Stimulated activated CD4-positive, alpha-beta T cell treated with anti-CD3 and anti-CD28 coated beads, Interleukin-4, amount 100 ng/mL, for 1 hour (primary cell): Measurements from ENCODE around the gene KAZALD1.
"Not testable (repeated sequence)": the region's sequence is repeated elsewhere in the genome, so short reads cannot be mapped to it uniquely, and the experiment has no call there.

ENCODE experiments used
- DNase-seq: peaks from one replicate; pipeline ENCODE4 v3.0.0-alpha.2; 2020

KAZALD1 gene

DNA sequence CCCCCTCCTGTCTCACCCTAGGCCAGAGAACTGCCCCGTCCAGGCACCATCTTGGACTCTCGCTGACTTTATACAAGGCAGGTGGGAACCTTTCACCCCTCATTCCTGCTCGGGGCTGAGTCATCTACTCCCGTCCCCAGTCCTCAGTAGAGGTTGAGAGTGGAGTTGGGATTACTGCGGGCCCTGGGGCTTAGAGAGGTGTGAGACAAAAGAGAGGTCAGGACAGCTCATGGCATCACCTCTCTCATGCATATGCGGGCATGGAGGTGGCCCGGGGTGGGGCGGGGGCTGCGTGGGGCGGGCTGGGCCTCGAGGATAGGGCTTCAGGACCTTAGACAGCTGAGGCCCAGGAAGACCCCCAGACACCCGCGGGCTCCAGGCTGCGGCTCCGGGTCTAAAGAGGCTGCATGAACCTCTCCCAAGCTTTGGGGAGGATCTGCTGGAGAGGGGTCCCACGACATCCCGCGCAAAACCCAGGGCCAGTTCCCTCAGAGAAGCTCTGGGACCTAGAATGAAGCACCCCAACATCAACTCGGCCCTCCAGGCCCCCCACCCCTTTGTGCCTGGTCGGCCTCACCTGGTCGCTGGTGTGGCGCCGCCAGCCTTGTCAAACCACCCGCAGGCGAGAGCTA is 31.2 kb upstream of the KAZALD1 start:
- DNase-seq, result no peak

DNA sequence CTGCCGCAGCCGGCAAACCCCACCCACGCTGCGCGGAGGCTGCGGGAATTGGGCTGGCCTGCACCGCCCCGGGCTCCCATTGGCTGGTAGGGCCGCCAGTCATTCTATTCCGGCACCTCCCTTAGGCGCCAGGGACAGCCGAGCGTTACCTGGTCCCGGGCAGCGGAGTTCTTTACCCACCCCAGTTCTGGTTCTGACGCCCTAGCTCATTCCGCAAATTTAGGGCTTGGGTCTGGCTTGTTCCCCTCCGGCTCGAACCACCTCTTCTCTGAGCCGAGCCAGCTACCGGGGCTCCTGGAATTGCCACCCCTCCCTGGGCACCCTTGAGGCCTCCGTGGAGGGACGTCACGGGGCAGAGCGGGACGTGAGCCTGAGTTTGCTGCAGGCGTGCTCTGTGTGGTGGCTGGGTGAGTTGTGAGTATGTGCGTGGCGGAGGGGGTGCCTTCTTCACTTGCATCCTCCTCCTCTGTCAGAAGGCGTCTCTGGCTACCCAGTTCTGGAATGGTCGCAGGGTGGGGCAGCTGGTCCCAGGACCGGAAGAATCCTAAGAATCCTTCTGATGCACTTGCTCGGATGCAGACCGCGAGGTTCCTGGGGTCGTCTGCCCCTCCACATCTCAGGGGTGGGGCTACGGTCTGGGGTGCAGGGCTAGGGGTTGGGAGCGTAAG is 30.5 kb upstream of the KAZALD1 start, which contains the start of the genes PDZD7 and SFXN3:
Gene PDZD7 (minus strand): TSS at position 2 of the 668 bp plus-strand sequence. CDS start 910 bp downstream, outside the sequence.
Gene SFXN3 (plus strand): TSS at position 107 of the 668 bp plus-strand sequence. CDS start 3,461 bp downstream, outside the sequence.
- peak; percentile 99 for DNase-seq

DNA sequence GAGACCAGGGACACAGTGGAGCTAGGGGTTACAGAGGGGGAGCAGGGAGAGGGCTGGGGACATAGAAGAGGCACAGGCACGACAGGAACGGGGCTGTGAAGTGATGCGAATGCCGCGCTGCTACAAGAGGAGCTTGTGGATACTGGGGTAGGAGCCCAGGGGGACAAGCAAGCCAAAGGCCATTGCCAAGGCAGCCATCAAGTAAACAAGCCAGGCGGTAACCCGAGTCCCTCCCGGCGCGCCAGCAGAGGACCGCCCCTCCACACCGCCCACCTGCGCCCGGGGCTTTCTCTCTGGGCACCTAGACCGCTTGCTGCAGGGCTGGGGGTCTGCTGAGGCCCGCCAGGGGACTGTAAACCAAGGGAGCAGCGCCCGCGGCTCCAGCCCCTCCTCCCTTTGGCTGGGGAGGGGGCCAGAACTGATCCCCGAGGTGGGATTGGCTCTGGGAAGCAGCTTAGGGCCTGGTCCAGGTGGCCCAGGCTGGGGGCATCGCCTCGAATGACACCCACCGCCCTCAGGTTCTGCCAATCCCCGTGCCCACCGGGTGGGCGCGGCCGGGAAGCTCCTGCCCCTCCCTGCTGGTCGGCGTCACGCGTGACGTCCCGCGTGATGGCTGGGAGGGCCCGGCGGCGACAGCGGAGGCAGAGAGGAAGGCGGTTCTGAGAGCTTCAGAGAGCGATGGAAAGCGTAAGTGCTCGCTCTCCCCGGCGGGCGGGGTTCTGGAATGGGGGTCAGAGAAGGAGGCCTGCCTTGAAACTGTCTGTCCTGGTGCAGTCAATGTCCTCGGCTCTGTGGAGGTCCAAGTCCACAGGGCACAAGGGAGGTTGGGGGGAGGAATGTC is 29.8 kb upstream of the KAZALD1 start:
- peak; percentile 74 for DNase-seq

DNA sequence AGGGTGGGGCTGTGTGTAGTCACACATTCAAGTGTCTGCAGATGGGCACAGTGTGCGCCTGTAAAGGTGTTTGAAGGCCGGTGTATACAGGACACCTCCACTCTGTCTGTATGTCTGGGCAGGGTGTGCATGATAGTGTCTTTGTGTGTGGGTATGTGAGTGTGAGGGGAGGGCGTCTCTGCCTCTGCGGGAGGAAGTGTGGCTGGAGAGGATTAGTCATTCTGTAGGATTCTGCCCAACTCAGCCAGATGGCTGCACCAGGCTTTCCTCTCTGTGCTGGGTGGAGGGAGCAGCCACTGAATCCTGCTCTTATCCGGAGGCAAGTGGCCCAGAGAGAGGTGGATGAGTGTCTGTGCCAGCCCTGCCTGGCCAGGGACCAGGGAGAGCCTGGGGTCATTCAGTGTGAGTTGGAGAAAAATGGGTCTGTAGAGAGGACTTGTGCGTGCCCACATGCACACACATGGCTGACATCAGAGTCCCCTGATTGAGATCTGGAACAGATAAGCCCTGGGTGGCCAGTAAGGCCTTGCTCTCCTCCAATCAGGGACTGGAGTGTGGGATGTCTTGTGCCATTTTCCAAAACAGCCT is 29.1 kb upstream of the KAZALD1 start:
- peak; percentile 38 for DNase-seq

DNA sequence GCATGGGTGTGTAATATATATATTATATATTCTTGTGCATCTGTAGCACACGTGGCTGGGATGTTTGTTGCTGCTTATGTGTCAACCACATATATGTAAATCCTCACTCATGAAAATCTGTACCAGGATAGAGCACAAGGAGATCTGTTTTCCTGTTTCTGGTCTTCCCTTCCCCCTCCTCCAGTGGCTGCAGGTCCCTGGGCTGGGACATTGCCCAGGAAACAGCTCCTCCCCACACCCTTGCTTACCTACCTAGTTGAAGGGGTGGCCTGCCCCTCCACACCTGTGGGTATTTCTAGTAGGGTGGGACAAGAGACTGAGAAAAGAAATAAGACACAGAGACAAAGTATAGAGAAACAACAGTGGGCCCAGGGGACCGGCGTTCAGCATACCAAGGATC is 28.5 kb upstream of the KAZALD1 start:
- DNase-seq, result no peak

DNA sequence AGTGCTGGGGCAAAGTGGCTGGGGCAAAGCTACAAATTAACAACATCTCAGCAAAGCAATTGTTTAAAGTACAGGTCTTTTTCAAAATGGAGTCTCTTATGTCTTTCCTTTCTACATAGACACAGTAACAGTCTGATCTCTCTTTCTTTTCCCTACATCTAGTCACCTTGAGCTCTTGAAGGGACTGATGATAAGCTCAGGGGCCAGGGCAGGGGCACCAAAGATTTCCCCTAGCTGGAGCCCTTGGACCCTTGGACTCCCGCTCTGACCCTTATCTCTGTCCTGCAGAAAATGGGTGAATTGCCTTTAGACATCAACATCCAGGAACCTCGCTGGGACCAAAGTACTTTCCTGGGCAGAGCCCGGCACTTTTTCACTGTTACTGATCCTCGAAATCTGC is 27.4 kb upstream of the KAZALD1 start:
- not testable (repeated sequence) for DNase-seq

DNA sequence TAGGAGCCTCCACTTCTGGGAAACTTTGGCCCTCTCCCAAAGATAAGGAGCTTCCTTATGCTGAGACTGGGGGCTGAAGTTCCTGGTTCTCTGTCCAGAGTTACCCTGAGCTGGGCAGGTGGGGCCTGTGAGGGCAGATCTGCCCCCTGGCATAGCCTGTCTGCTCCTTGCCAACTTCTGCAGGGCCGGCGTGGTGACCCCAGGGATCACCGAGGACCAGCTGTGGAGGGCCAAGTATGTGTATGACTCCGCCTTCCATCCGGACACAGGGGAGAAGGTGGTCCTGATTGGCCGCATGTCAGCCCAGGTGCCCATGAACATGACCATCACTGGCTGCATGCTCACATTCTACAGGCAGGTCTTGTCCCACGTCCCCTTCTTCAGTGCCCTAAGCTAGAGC is 26.5 kb upstream of the KAZALD1 start:
- DNase-seq, result no peak

DNA sequence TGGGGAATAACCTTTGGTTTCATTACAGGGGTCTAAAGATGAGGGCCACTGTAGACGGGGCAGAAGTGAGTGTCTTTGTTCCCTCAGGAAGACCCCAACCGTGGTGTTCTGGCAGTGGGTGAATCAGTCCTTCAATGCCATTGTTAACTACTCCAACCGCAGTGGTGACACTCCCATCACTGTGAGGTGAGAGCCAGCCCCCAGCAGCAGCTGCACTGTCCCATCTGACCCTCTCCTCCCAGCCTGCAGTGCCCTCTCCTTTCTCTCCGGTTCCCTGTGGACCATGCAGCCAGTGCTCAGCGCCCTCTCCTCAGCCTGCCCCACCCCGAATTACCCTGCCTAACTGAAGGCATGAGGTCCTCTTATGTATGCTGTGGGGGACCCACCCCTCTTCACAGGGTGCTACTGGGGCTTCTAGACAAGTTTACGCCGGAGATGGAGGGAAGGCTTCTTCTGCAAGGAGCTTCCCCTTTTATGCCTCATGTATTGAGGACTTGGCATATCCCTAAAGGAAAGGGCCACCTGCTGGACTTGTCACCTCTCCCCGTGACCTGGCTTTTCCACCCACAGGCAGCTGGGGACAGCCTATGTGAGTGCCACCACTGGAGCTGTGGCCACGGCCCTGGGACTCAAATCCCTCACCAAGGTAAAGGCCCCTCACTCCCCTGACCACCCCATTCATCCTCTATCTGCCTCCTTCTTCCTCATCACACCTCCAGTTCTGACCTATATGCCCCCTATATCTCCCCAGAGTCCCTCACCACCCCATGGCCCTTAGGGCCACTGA is 25.7 kb upstream of the KAZALD1 start:
- no peak for DNase-seq

DNA sequence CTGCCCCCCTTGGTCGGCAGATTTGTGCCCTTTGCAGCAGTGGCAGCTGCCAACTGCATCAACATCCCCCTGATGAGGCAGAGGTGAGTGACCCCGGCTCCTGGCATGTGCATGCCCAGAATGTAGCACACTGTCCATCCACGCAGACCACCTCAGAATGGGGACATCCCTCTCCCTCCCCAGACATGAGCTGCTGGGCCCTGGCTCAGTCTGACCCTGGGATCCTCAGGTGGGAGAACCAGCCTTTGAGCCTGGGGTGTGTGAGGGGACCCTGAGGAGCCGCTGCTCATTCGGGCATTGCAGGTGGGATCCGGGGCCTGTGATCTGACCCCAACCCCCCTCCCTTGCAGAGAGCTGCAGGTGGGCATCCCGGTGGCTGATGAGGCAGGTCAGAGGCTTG is 25.1 kb upstream of the KAZALD1 start:
- no peak for DNase-seq

DNA sequence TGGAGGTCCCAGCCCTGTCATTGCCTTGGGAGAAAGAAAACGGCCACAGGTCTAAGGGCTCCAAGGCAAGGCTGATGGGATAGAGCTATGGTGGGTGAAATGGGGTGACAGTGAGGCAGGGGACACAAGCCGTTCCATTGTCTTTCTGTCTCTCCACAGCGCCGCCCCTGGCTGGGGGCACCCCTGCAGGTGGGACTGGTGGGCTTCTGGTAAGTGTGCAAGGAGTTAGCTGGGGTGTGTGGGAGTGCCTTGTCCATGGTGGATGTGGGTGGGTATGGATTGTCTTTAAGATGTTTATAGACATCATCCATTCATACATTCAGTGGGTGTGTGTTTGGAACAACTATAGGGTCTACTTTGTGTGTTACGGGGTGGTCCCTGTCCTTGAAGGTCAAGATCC is 23.3 kb upstream of the KAZALD1 start:
- no peak for DNase-seq

DNA sequence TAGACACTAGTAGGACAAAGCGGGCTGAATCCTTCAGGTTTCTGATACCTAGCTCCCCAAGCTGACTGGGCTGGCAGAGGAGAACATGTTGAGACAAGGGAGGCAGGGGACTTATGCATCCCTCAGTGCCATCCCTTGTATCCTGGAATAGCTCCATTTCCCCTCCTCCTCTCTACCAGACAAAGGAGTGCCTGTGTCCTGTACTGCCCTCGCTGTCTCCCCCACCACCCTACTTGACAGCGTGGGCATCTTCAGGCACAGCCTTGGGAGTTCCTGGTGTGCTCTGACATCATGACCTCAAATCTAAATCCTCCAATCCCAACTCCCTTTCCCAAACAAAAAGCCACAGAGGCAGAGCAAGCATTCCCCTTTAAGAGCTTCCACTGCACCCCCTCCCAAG is 21.7 kb upstream of the KAZALD1 start:
- no peak for DNase-seq

DNA sequence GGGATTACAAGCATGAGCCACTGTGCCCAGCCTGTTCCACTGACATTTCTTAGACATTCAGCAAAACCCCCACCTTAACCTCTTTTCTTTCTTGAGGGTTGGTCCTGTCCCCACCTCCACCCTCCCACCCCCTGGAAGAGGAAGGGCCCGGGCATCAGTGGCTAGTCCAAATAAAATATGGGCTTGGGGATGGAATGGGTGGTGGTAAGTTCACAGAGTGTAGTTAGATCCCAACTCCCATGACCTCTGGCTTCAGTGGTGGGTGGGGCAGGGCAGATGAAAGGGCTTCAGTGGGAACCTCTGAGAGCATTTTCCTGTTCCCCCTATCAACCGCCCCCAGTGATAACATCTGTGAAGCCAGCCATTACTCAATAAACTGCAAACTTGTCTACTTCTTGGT is 20.9 kb upstream of the KAZALD1 start:
- DNase-seq, result no peak

DNA sequence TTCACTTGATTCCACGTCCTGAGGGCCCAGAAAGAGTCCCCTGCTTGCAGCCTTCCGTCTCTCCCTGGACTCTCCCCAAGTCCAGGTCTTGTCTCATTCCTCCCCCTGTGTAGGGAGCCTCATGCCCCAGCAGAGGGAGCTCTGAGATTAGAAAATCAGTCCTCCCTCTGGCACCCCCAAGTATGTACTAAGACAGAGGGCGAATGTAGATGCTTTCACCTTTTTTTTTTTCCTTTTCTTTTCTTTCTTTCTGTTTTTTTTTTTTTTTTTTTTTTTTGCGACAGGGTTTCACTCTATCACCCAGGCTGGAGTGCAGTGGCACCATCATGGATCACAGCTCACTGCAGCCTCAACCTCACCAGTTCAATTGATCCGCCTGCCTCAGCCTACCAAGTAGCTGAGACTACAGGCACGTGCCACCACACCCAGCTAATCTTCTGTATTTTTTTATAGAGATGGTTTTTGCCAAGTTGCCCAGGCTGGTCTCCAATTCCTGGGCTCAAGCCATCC is 20.5 kb upstream of the KAZALD1 start:
- peak; percentile 68 for DNase-seq

DNA sequence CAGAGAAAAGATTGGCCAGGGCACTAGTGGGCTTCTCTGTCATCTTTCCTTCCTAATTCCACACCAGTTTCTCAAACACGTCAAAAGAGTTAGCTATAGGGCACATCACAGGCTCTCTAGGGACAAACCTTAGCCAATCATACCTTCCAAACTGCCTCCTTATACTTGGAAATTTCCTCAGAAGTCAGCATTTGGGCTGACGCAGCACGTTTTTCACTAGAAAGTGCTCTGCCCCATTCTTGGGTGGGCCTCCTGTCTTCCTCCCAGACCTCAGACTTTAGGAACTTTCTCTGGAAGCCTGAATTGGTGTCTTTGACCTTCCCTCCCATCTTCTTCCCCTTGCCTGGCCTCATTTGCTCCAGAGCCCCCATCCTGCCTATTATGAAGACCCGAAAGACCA is 19.7 kb upstream of the KAZALD1 start:
- no peak for DNase-seq

DNA sequence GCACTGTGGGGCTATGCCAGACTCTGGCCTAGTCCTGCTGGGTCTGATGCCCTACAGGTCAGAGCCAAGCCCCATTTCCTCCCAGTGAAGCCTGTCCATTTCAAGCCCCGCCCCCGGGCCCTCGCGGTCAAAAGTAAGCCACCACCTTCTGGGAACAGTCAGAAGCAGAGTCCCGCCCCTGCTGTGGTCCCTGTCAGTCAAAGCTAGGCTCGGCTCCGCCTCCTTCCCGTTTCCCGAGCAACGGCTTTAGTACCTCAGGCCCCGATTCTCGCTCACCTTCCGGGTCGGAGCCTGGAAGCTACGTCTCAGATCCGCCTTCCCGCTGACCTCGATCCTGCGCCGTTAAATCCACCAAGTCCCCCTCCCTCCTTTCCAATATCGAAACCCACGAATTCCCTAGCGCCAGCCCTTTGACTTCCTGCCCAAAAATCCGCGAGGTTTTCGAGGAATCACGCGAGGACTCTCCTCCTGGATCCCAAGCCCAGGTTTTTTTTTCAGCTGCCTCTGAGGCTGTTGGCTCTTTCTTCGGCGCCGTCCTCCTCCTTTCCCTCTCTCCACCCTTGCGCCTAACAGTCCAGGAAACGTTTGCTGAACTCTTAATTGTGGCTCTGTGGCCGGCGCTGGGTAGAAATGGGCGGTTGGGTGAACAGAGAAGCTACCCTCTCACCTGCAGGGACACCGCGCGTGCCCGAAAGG is 19.0 kb upstream of the KAZALD1 start:
- DNase-seq, result peak; percentile 86

DNA sequence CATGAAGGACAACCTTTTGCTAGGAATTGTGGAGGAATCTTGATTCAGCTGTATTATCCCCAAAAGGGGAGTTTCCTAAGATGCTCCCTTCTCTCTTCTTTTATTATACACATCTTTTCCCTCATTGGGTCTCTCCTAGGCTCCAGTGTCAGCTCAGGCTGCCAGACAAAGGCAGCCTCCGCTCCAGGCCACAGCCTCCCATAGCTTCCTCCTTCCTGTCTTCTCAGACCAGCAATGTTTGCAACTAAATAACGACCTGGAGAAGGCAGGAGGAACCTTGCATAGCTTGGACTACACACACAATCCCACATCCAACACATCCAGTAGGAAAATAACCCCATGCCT is 18.5 kb upstream of the KAZALD1 start:
- DNase-seq, result no peak

DNA sequence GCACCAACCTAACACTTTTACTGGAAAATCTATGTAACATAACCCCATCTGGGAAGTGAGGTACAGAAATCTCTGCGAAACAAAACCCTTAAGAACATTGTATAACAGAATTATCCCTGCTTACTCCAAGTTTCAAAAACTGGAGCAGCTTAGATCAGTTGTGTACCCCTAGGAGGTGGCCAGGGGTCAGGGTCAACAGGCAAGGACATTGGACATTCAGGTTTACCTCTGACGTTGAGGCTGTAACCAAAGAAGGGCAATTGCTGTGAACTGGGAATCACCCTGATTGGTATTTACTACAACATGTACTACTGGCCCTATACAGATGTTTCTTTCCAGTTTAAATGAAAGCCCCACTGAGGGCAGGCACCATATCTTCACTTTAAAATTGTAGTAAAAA is 17.7 kb upstream of the KAZALD1 start:
- no peak for DNase-seq

DNA sequence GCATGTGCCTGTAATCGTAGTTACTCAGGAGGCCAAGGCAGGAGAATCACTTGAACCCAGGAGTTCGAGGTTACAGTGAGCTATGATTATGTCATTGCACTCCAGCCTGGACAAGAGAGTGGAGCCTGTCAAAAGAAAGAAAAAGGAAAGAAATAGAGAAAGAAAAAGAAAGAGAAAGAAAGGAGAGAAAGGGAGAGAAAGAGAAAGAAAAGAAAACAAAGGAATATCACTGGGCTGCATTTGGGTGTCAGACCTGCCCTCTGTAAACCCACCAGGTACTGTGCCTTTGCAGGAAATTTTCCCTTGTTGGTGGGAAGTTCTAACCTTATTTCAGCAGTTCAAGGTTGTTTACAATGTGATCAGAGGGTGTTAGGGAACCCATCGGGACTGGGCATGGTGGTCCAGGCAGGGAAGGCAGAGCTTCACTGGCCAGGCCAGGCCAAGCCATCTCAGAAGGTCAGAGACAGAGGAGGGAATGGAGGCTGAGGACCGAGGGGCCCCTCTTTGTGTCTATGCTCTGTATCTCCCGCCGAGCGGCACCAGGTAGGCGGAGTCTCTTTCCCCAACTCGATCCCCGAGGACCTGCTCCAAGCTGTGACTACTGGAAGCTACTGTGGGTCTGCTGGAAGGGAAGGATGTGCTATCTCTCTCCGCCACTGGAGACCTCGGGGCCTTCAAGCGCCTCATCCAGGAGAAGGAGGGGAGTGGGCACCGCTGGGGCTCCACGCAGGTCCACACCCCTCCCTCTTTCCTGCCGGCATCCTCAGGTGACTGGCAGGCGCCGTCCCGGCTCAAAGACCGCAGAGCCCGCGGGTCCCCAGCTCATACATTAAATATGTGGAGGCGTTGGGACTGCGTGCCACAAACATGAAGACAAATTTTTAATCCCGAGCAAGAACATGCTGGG is 15.2 kb upstream of the KAZALD1 start:
- DNase-seq, result no peak

DNA sequence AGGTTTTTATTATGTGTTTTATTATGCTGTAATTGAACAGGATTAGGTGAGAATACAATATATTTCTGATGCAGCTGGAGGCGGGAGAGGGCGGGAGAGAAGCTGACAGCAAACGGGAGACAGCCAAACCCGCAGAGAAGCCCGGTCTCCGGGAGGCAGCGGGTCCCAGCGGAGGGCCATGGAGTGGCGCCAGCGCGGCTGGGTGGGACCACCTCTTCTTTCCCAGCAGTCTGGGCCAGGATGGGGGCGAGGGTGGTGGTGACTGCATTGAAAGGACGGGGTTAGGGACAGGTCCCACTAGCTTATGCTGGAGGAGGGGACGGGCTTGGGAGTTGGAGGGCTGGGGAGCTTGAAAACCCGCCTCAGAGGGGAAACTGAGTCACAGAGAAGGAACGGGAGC is 14.5 kb upstream of the KAZALD1 start:
- DNase-seq, result no peak
